ENCODE measurements around the gene SPDYE6. TPM values are rescaled to one million over a fixed set of nuclear protein-coding genes. Genes with fewer than 3 reads are reported as not detected.

SPDYE6 gene
- total RNA-seq, 2 experiments from 2014 or later, result not detected

DNA sequence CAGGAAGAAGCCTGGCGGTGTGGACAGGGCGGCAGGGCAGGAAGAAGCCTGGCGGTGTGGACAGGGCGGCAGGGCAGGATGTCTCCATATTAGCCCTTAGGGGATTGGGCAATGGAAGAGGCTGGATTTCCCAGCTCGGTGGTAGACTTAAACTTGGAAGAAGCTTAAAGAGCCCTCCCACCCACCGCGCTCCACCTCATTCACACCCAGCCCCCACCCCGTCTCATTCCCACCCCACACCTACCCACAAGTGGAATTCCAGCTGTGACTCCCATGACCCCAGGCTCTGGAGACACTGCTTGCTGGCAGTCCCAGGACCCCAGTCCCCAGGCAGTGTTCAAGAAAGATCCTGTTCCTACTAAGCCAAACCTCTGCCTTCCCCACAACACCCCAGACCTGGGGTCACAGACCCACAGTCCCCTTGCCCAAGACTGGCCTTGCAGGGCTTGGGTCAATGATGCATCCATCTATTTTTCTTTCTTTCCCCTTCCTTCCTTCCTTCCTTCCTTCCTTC is 34.0 kb downstream of the SPDYE6 start:
- Mint-ChIP-seq H3K36me3 (no peaks in the 10 kb centered on the region), H3K4me1 (ENCODE audit: low read depth) (no peaks in the 10 kb centered on the region), H3K9me3 (no peaks in the 10 kb centered on the region), H3K4me3 (no peak overlapping the region), H3K27ac (no peak overlapping the region), H3K27me3 (peaks cover 14% of the 10 kb centered on the region)
- intact Hi-C loops (cut with micrococcal nuclease), result no loop called here
- CTCF ChIA-PET, result no interaction called here
- POLR2A ChIA-PET, result no interaction called here
- no peak for DNase-seq

DNA sequence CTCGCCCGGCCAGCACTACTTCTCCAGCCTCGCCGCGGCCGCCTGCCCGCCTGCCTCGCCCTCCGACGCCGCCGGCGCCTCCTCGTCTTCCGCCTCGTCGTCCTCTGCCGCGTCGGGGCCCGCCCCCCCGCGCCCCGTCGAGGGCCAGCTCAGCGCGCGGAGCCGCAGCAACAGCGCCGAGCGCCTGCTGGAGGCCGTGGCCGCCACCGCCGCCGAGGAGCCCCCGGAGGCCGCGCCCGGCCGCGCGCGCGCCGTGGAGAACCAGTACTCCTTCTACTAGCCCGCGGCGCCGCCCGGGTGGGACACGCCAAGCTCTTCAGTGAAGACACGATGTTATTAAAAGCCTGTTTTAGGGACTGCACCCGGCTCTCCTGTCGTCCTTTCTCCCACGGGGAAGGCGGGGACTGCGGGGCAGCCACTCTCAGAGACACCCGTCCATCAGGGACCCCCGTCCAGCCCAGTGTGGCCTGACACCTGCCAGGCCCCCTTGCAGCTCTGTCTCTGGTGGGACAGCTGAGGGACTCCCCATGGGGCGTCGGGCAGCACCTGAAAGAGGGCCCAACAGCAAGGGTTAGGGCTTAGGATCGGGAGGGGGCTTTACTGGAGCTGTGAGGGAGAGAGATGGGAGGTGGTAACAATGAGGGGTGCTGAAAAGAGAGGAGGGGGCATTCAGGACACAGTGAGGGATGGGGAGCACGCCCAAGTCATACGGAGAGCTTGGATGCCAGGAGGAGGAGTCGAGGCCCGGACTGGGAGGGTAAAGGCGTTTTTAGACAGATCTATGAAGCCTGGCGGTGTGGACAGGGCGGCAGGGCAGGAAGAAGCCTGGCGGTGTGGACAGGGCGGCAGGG is 34.7 kb downstream of the SPDYE6 start:
- H3K9me3 Mint-ChIP-seq, result no peaks in the 10 kb centered on the region
- no peak overlapping the region for H3K27ac Mint-ChIP-seq
- POLR2A ChIA-PET, result no interaction called here
- H3K36me3 Mint-ChIP-seq, result no peaks in the 10 kb centered on the region
- CTCF ChIA-PET, result interaction anchor here (0.6 to 0.7 kb wide), 2 partner anchors 15 to 778 kb away, joined by 3 read pairs; no protein-coding TSS in a partner anchor
- DNase-seq, result peak; percentile 21
- intact Hi-C loops (cut with micrococcal nuclease), result no loop called here
- H3K27me3 Mint-ChIP-seq, result peaks cover 13% of the 10 kb centered on the region
- H3K4me3 Mint-ChIP-seq, result no peak overlapping the region
- no peaks in the 10 kb centered on the region for H3K4me1 Mint-ChIP-seq (ENCODE audit: low read depth)

DNA sequence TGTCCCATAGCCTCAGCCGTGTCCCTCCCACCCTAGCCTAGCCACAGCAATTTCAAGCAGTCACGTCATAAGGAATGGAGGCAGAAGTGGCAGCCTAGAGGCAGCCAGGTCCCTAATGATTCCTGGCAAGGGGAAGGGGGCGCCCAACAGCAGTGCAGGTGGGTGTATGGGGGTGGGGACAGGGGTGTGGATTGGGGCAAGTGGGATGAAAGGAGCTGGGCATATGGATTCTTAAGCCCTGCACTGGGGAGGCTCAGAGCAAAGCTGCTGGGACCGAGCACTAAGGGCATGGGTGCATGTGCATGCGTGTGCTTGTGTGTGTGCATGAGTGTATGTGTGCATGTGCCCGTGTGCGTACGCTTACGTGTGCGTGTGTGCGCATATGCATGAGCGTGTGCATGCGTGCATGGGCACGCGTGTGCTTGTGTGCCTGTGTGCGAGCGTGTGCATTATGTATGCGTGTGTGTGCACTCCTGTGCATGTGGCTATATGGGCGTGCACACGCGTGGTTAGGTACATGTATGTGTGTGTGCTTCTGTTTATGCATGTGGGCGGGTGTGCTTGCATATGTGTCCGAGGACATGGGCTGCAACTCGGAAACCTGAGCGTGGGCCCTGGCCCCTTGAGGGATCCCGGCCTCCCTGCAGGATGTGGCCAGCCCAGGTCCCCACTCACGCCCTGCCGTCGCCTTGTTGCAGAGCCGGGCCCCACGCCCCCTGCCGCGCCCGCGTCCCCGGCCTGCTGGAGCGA is 35.5 kb downstream of the SPDYE6 start:
- H3K27ac Mint-ChIP-seq, result no peak overlapping the region
- no peaks in the 10 kb centered on the region for H3K4me1 Mint-ChIP-seq (ENCODE audit: low read depth)
- ChIA-PET CTCF (interaction anchor here (0.6 to 0.7 kb wide), 2 partner anchors 14 to 778 kb away, joined by 3 read pairs; no protein-coding TSS in a partner anchor), POLR2A (no interaction called here)
- no peaks in the 10 kb centered on the region for H3K9me3 Mint-ChIP-seq
- DNase-seq, result no peak
- H3K27me3 Mint-ChIP-seq, result peaks cover 13% of the 10 kb centered on the region
- intact Hi-C loops (cut with micrococcal nuclease), result no loop called here
- no peaks in the 10 kb centered on the region for H3K36me3 Mint-ChIP-seq
- H3K4me3 Mint-ChIP-seq, result no peak overlapping the region

DNA sequence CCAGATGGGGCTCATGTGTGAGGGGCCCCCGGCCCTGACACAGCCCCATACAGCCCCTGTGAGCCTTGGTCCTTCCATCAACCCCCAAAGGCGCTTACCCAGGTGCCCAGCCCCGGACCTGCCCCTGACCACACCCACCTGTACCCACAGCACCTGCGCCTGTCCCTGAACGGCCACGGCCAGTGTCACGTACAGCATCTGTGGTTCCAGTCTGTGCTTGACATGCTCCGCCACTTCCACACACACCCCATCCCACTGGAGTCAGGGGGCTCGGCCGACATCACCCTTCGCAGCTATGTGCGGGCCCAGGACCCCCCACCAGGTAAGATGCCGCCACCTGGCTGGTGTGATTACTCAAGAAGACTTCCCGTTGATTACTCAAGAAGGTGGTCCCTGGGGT is 36.1 kb downstream of the SPDYE6 start:
- intact Hi-C loops (cut with micrococcal nuclease), result no loop called here
- no peak for DNase-seq
- Mint-ChIP-seq H3K4me1 (ENCODE audit: low read depth) (no peaks in the 10 kb centered on the region), H3K36me3 (no peaks in the 10 kb centered on the region), H3K4me3 (no peak overlapping the region), H3K27ac (no peak overlapping the region), H3K27me3 (peaks cover 13% of the 10 kb centered on the region), H3K9me3 (no peaks in the 10 kb centered on the region)
- ChIA-PET POLR2A (interaction anchor here (0.6 kb wide), 2 partner anchors 8 to 269 kb away, joined by 3 to 7 read pairs; no protein-coding TSS in a partner anchor), CTCF (no interaction called here)

DNA sequence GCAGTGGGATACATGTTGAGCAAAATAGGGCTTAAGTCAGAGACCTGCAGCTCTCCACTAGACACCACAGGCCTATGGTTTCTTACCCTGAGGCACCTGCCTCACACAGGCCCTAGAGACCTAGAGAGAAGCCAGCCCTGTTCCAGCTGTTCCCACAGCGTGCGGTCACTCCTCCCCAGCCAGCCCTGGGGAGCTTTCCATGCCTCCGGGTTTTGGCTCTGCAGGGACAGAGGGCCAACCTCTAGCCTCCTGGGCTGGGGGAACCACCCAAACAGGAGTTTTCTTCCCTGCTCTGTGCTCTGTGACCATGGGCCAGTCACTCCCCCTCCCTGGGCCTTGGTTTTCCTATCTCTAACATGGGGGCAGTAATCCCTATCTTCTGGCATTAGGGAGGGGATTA is 36.6 kb downstream of the SPDYE6 start:
- ChIA-PET CTCF (no interaction called here), POLR2A (interaction anchor here (0.6 kb wide), 2 partner anchors 8 to 268 kb away, joined by 3 to 7 read pairs; no protein-coding TSS in a partner anchor)
- intact Hi-C loops (cut with micrococcal nuclease), result no loop called here
- Mint-ChIP-seq H3K27ac (no peak overlapping the region), H3K27me3 (peaks cover 13% of the 10 kb centered on the region), H3K9me3 (no peaks in the 10 kb centered on the region), H3K4me1 (ENCODE audit: low read depth) (no peaks in the 10 kb centered on the region), H3K4me3 (no peak overlapping the region), H3K36me3 (no peaks in the 10 kb centered on the region)
- DNase-seq, result no peak

DNA sequence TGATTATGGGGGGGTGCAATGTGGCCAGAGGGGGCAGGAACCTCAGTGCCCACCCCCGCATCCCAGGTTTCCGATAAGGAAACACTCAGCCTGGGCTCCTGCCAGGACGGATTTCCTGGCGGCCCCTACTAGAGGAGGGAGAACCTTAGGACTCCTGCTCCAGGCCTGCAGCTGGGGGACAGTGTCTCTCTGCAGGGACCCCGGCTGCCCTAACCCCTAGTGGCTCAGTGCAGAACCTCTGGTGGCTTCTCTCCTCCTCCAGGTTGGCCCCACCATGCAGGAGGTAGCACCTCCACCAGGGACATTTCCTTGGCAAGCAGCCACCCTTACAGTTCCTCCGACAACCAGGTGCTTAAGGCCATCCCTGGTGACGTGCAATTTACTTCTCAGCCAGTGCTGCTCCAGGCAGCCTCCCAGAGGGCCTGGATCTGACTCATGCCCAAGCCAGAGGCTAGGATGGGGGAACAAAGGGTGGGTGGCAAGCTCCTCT is 37.7 kb downstream of the SPDYE6 start:
- H3K27me3 Mint-ChIP-seq, result peaks cover 13% of the 10 kb centered on the region
- H3K9me3 Mint-ChIP-seq, result no peaks in the 10 kb centered on the region
- H3K4me1 Mint-ChIP-seq (ENCODE audit: low read depth), result no peaks in the 10 kb centered on the region
- H3K36me3 Mint-ChIP-seq, result no peaks in the 10 kb centered on the region
- no peak overlapping the region for H3K27ac Mint-ChIP-seq
- no peak for DNase-seq
- ChIA-PET CTCF (interaction anchor here (0.6 kb wide), 1 partner anchor 18 kb away, joined by 3 read pairs; no protein-coding TSS in a partner anchor), POLR2A (no interaction called here)
- intact Hi-C loops (cut with micrococcal nuclease), result no loop called here
- no peak overlapping the region for H3K4me3 Mint-ChIP-seq

DNA sequence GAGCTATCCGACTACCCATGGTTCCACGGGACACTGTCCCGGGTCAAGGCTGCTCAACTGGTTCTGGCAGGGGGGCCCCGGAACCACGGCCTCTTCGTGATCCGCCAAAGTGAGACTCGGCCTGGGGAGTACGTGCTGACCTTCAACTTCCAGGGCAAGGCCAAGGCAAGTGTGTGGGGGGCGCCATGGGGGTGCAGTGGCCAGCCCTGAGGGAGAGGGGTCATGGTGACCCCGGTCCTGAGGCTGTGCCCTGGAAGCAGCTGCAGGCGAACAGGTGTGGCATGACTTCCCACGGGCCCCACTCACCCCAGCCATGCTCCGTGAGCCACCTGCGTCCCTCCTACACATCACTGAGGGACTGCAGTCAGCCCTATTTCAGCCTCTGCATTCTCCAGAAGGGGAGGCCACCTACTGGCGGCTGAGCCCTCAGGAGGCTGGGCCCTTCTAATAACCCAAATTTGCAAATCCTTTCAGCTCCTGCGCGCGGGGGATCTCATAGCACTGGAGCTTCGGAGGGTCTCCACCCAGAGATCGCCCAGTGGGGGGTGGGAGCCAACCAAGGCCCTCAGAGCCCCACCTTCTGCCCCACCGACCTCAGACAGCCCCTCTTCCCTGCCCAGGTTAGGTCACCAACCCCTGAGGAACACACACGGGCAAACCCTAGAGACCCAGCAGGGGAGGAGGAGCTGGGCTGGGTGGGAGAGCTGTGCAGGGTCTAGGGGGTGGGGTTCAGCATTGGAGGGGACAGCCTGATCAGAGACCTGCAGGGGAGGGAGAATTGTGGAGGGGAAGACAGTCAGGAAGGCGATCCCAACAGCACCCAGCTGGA is 38.8 kb downstream of the SPDYE6 start:
- peaks cover 7% of the 10 kb centered on the region for H3K27me3 Mint-ChIP-seq
- POLR2A ChIA-PET, result no interaction called here

DNA sequence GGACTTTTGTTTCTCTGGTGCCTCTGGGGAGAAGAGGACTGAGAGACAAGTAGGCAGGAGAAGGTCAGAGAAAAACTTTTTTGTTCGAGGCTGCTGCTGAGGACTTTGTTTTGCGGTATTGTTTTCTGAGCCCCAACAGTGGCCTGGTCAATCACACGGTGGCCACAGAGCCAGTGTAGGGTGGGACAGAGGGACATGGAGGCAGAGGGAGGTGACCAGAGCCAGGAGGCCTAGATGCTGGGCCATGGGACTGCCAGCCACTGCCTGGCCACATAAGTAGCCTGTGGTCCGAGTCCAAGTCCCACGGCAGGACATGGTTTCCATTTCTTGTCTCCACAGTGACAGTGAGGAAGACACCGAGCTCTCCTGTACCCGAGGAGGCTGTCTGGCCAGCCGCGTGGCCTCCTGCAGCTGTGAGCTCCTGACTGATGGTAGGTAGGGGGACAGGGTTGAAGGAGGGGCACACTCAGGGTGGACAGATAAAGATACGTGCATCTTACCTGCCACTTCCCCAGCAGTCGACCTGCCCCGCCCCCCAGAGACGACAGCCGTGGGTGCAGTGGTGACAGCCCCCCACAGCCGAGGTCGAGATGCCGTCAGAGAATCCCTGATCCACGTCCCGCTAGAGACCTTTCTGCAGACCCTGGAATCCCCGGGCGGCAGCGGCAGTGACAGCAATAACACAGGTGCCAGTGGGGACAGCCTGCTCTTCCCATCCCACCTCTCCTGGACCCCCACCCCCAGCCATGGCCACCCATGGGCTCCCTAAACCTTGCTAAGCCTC is 42.1 kb downstream of the SPDYE6 start:
- no peaks in the 10 kb centered on the region for H3K27me3 Mint-ChIP-seq

More for the DNA sequence above, 38.8 kb downstream of the SPDYE6 start:
- no peak for DNase-seq
- intact Hi-C loops (cut with micrococcal nuclease), result no loop called here
- CTCF ChIA-PET, result no interaction called here
- Mint-ChIP-seq H3K9me3 (no peaks in the 10 kb centered on the region), H3K4me1 (ENCODE audit: low read depth) (no peaks in the 10 kb centered on the region), H3K4me3 (no peak overlapping the region), H3K36me3 (no peaks in the 10 kb centered on the region), H3K27ac (no peak overlapping the region)

DNA sequence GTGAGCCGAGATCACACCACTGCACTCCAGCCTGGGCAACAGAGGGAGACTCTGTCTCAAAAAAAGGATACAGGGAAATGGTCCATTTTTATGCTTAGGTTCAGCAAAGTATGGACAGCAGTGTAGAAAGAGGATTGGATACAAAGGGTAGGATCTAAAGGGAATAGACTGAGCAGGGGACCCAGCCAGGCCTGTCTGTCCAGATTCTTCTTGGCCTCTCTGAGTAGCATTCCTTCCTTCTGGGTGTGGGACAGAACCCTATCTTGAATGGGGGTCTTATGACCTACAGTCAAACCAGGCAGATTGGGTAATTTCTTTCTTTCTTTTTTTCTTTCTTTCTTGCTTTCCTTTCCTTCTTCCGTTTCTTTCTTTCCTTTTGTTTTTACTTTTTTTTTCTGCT is 43.9 kb downstream of the SPDYE6 start:
- ChIA-PET CTCF (no interaction called here), POLR2A (no interaction called here)
- intact Hi-C loops (cut with micrococcal nuclease), result no loop called here
- DNase-seq, result no peak
- H3K27ac Mint-ChIP-seq, result no peak overlapping the region
- no peaks in the 10 kb centered on the region for H3K36me3 Mint-ChIP-seq
- H3K9me3 Mint-ChIP-seq, result no peaks in the 10 kb centered on the region
- peaks cover 2% of the 10 kb centered on the region for H3K4me1 Mint-ChIP-seq (ENCODE audit: low read depth)
- no peaks in the 10 kb centered on the region for H3K27me3 Mint-ChIP-seq
- no peak overlapping the region for H3K4me3 Mint-ChIP-seq

More for the DNA sequence above, 42.1 kb downstream of the SPDYE6 start:
- intact Hi-C loops (cut with micrococcal nuclease), result no loop called here
- DNase-seq, result no peak
- POLR2A ChIA-PET, result no interaction called here
- no peaks in the 10 kb centered on the region for H3K4me1 Mint-ChIP-seq (ENCODE audit: low read depth)
- CTCF ChIA-PET, result no interaction called here
- H3K9me3 Mint-ChIP-seq, result no peaks in the 10 kb centered on the region
- no peaks in the 10 kb centered on the region for H3K36me3 Mint-ChIP-seq
- H3K4me3 Mint-ChIP-seq, result no peak overlapping the region
- H3K27ac Mint-ChIP-seq, result no peak overlapping the region

DNA sequence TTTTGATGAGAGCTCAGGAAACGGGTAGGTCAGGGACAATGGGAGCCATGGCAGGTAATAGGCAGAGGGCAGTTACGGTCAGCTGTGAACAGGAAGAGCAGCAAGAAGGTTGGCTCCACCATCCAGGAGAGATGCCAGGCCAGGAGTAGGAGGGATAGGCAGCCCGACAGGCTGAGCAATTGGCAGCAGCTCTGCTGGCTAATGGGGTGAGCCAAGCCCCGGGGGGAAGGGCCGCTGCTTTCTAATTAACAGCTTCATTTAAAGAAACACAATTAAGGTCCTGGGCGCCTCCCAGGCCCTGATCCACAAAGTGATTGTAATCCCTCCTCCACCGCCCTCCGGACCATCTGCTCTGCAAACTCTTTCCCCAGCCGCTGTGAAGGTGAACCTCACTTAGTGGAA is 45.8 kb downstream of the SPDYE6 start:
- H3K36me3 Mint-ChIP-seq, result no peaks in the 10 kb centered on the region
- no peaks in the 10 kb centered on the region for H3K27me3 Mint-ChIP-seq
- H3K27ac Mint-ChIP-seq, result no peak overlapping the region
- ChIA-PET POLR2A (no interaction called here), CTCF (no interaction called here)
- H3K4me3 Mint-ChIP-seq, result no peak overlapping the region
- H3K9me3 Mint-ChIP-seq, result no peaks in the 10 kb centered on the region
- peaks cover 12% of the 10 kb centered on the region for H3K4me1 Mint-ChIP-seq (ENCODE audit: low read depth)
- no peak for DNase-seq
- intact Hi-C loops (cut with micrococcal nuclease), result no loop called here
